NCI-H2029 (cell line): ENCODE measurements around the gene CIPC.
A peak's percentile ranks its signal among the peaks of the same experiment; 100 is the strongest.

ENCODE experiments used
- DNase-seq: peaks from one replicate; lab custom pipeline; 2025; lab: John Stamatoyannopoulos, UW

CIPC gene

DNA sequence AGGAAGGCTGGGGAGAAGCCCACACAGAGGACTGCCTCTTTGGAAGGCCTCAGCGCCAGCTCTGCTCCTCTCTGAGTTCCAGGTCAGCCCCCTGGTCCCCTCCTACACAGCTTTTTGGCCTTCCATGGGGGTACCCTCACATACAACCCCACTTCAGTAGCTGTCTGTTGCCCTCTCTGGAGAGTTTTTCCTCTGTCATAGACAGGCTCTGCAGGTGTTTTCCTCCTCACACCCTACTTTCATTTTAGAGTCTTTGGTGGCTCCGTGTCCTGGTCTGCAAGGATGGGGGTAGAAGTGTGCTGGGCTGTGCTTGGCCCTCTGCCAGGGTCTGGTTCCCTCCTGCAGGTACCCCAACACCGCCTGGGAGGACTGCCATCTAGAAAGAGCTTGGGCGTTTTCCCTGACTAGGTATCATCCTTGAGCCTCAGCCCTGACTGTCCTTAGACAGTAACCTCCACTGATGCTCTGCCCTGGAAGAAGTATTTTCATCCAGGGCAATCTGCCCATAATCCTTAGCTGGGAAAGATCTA, 28.5 kb downstream of the CIPC start:
- DNase-seq: no peak

DNA sequence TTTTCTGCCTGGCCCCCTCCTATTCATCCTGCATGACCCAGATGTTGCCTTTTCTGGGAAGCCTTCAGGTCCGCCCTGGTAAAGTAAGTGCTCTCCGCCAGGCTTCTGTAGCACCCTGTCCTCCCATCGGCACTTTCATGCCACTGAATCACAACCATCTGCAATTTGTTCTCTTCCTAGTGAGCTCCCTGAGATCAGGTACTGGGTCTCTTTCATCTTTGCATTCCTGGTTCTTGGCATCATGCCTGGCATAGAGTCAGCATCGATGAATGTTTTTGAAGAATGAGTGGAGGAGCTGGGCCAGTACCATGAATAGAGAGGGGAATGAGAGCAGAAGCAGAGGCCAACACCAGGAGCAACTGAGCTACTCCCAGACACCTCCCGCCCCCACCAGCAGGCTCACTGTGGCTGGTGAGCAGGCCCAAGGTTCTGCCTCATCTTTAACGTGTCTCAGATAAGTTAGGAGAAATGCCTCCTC, 30.4 kb downstream of the CIPC start:
- DNase-seq: no peak

DNA sequence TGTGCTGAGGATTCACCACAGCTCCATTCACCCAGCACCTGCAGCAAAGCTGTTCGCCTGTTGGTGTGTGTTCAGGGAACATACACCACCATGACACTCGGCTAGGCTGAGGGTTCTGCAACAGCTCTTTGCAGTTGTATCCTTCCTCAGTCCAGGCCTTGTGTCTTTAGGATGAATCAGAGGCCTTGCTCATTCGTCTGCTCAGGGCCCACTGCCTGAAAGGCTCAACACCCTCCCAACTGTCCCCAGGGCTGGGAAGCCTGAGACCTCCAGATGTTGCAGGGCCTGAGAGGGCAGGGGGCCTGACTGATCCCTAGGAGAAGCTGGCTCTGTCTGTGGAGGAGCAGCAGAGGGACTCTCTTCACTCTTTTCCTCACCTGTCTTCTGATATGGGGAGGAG, 32.3 kb downstream of the CIPC start:
- no peak for DNase-seq

DNA sequence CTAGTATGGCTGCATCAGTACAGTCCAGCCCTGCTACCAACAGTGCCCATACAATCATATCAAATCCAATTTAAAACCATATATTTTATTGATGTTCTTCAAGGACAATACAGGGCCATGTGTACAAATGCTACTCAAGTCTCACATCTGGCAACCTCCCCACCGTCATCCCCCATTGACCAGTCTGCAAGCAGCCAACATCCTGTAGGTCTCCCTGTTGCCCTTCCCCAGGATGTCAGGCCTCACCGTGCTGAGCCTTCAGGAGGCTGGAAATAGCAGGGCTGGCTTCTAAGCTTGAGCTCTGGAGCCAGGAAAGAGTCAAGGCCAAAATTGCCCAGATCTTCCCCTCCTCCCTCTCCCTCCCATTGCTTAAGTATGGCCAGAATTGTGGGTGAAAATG, 33.1 kb downstream of the CIPC start:
- no peak for DNase-seq

DNA sequence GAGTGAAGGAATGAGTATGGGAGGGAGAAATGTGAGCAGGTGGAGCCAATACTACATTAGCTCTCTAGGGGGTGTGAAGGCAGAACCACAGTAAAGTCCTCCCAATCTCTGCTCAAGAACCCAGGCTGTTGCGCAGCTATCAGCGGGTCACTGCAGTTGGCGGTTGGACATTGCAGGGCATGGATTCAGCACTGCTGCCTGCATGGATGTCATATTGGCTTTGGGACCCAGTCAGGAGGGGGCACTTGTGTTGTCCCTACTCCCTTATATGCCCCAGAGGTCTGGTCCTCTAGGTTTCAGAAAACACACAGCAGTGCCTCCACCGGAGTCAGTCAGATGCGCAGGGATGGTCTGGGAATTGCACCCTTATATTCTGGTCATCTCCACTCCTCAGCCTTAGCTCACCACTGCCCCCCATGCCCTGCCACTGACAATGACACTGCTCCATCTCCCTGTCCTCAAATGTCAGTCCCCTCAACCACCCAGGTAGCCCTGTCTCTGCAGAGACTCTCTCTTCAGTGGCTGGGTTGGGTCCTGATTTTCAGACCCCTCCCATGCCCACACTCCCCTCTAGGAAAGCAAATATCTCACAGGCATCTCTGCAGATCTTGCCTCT, 33.9 kb downstream of the CIPC start:
- no peak for DNase-seq

DNA sequence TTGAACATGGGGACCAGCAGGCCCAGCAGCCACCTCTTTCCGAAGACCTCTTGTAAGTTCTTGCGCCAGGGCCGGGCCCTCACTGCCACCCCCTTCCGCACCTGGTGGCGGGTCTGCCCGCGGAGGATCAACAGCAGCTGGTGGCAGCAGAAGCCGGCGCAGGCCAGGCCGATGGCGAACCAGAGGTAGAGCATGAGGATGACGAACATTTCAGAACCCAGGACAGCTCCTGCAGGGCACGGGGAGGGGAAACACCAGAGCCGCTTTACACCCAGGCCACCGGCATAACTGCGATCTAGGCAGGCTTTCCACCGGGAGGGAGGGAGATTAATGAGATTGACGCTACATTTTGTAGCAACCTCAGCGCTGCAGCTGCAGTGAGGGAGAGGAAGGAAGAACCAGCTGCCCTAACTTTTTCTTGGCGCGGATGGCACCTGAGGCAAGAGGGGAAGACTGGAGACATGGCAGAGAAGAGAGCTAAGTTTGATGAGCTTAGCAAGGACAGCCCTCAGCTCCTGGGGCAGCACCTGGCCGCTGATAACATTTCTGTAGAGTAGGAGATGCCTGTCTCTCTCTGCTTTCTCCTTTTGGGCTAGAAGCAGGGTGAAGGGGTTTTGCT, 35.8 kb downstream of the CIPC start:
- no peak for DNase-seq

DNA sequence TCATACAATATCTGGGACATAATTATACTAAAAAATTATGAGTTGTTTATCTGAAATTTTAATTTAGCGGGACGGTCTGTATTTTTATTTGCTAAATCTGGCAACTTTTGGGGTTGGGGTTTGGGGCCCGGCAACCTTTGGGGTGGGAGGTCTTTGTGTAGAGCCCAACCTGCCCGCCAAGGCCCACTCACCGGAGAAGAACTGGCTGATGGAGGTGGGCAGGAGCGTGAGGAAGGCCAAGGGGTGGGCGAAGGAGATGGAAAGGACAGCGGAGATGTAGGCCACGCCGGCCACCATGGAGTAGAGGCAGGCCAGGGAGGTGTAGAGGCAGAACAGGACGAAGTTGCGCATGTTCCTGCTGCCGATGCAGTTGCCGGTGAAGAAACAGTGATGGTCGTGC, 41.0 kb downstream of the CIPC start:
- no peak for DNase-seq

DNA sequence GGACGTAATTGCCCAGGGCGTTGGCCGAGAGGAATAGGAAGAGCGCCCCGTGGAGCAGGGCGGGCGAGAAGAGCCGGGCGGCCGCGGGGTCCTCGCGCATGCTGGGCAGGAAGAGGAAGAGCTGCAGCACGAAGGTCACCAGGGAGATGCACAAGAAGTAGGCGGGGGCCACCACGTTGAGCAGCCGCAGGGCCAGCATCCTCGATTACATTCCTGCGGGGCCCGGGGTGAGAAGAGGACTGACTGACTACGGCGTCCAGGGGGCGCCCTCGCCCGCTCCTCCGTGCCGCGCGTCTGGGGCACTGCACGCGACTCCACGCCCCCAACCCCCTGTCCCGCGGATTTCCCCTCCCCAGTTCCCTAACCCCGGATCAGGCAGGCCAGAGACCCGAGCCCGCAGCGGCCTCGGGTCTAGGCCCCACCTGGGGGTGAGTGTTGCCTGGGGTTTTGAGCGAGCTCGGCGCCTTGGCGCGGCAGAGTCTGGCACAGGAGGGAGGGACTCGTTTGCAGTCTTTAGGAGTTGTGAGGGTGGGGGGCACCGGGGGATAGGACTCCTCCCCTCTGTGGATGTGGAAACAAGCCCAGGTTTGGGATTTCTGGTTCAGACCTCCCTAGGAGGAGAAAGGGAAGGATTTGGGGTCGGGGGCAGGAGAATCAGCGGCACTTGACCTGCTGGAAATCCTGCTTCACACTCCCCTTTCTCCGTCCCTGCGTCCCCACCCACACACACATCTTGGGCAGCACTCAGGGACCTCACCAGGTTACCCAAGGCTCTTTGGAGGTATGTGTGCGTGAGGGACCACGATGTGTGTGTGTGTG, 41.7 kb downstream of the CIPC start:
- no peak for DNase-seq

DNA sequence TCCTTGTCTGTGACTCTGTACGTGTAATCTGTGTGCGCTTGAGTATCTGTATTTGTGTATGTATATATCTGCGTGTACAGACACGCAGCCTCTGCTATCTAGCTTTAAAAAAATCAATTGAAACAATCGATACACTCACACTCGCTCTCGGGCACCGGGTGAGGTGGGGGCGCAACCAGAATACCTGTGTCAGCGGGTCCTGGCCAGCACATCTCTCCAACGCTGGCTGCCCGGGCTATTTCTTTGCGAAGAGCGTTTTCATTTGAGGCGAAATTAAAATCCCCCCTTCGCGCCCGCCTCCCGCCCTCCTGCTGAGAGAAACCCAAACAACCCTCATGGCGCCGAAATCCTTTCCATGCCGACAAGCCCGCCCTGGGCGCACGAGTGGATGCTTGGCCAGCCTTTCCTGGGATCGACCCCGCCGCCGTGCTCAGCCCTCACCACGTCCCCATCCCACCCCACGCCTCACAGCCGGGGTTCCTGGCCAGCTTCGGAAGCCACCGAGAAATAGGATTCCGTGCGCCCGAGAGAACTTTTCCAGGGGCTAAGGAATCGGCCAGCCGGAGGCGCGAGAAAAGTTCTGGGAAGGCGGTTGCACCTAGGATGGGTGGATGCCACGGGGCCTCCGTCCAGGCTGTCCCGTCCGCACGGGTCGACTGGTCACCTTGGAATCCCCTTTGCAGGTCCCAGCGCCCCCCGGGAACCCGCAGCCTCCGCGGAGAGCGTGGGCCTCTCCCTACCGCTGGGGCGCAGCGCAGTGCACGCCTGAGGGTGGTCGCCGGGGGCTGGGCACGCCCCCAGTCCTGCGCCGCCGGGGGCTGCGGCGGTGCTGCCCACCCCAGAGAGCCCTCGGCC, 42.5 kb downstream of the CIPC start:
- DNase-seq: no peak

DNA sequence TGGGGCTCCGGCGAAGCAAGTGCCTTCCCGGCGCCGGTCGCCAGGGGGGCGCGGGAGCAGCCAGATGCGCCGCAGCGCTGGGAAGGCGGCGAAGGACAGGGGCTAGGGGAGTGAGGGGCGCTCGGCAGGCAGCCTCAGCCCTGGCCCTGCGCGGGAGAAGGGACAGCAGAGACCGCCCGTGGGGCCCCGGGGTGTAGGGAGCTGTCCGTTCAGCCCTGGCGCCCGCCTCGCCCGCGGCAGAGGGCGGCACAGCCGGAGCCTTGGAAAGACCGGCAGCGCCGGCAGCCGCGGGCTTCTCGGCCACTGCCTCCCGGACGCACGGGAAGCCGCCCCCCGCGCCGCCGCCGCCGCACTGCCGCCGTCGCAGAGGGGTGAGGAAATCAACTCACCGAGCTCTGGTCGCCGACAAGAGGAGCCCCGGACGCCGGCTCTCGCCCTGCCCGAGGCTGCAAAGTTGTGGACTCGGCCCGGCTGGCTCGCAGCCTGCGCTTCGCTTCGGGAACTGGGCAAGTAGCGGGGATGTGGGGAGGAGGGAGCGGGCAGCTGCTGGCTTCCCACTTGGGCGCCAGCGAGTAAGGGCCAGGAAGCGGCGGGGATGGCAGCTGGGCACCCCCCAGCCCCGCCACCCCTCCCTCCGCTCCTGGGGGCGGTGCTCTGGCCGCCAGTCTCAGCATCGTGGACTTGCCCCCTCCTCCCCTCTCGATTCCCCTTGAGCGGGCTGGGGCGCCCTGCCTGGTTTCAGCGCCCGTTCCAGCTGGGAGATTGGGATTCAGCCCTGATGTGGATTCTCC, 43.4 kb downstream of the CIPC start, which contains the start of gene ZDHHC22:
Gene ZDHHC22 (minus strand): TSS at position 578 of the 791 bp plus-strand sequence. CDS start 2,053 bp downstream, outside the sequence.
- DNase-seq: no peak

DNA sequence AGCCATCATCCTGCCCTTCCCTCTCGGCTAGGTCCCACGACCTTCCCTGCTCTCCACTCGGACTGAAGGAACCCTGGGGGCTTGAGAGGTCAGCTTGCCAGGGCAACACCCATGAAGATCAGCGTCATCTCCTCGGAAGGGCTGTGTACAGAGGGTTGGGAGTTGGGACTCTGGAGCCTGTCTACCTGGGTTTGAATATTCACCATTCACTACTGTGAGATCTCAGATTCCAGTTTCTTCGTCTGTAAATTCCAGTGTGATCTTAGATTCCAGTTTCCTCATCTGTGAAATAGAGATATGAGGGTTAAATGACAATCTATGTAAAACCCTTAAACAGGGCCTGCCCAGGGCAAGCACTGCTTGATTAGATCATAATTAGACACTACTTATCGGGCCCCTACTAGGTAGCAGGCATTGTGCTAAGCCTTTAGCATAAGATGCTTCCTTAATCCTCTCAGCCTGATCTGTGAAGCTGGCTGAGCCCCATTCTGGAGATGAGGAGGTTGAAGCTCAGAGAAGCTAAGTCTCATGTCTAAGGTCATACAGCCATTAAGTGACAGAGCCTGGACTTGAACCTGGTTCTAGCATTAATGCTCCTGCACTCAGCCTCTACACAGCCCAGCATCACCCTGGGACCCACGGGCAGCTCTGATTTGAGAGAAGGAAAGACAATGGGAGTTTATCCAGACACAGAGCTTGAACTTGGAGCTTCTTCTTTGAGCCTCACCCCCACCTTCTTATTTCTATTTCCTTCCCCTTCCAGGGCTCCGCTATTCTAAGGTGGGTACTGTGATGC, 44.1 kb downstream of the CIPC start:
- no peak for DNase-seq

DNA sequence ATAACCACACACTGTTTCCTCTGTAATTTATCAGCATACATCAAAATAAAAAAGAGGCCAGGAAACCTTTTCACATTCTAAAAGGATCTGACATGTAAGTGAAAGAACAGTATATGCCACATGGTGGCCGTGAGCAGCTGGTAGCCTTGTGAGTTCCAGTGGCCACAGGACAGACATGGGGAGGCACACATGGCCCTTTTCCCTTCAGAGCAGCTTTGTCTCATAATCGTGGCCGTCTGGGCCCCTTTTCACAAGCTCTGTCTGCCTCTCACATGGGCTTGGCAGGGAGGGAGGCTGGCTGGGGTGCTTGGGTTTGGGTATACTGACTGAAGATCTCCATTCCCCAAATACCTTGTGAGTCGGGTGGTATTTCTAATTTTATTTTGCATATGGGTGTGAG, 45.0 kb downstream of the CIPC start:
- DNase-seq: no peak

DNA sequence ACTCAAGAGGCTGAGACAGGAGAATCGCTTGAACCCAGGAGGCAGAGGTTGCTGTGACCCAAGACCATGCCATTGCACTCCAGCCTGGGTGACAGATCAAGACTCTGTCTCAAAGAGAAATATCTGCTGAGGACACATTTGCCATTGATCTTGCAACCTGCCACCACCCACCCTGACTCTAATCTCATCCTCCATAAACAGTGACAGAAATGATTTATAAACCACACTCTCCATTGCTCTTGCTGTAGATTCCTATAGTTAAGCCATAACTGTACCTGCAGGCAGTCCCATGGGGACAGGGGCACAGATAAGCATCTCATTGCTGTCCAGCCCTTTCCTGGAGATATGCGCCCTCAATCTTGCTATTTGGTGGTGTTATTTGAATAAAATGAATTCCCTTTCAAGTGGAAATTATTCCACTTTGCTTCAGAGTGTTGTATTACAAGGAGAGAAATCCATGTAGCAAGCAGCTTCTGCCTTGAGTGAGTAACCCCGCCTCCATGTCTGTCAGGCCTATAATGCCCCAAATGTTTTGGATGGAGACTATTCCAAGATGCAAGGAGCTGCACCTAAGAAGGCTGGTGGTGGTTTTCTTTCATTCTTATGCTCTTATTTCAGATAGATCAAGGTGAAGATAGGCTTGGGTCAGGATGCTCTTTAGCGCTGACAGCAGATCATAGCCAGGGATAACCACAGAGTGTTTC, 46.5 kb downstream of the CIPC start:
- DNase-seq: no peak

DNA sequence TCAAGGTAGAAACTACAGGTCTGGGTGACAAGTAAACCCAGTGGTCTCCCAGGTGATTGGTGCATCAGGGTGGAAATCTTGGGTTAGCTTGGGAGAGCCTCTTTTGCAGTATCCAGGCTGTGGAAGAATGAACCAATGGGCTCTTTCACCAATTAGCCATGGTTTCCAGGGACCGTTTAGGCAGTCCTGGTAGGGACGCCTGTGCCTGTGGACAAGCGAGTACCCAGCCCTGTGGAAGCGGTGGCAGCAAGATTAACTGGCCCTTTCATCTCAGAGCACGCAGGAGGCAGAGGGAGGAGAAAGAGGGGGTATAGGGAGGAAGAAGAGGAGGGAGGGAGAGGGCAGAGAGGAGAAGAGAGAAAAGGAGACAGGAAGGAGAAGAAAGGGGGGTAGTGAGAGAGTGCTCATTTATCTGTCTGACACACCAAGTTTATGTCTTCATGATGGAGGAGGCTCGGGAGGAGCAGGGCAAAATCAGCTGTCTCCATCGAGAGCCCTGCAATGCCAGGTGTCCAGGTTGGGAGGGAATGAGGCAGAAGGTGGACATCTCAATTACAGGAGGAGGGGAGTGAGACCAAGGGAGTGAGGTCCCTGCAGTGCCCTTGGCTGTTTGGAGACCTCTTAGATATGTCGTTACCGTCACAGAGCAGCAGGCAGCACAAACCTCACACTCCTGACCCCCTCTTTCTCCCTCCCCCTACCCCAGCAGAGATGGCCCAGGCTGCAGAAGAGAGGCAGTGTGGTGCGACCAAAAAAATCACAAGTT, 48.1 kb downstream of the CIPC start:
- DNase-seq: no peak

DNA sequence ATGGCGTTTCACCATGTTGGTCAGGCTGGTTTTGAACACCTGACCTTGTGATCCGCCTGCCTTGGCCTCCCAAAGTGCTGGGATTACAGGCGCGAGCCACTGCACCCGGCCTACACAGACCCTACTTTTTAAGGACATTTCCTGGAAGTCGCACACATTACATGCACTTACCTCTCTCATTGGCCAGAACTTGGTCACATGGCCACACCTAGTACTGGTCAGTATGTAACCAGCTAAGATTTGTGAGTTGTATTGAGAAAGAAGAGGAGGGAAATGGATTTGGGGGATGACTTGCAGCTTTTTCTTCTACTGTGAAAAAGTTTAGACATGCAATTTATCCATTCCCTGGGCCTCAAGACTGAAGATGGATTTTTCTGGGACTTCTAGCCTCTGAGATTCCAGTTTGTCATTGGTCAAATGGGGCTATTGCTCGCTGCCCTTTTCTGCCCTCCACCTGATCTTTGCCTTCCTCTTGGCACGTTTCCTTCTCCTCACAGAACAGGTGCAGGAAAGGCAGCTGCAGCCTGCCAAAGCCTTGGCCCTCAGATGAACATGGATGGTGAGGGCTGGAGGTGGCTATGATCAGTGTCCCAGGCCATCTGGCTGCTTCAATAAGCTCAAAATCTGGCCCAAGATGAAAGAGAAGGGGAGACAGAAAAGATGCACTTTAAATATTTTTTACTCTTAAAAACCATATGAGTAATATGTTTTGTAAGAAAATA, 50.6 kb downstream of the CIPC start:
- peak; percentile 48 for DNase-seq

DNA sequence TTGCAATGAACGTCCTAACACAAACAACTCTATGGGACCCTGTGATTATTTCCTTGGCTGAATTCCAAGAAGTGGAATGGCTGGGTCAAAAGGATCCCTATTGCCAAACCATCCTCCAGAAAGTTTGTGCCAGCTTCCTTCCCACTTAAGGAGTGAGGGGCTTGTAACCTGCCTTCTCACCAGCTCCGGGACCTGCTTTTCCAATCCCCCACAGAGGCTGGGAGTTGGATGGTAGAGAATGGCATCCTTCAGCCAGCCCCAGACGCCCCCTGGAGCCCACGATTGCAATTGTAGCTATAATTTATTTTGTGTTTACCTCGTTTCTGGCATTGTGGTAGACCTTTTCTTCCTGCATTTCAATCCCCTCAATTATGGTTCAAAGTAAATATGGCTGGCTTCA, 53.2 kb downstream of the CIPC start:
- DNase-seq: no peak

DNA sequence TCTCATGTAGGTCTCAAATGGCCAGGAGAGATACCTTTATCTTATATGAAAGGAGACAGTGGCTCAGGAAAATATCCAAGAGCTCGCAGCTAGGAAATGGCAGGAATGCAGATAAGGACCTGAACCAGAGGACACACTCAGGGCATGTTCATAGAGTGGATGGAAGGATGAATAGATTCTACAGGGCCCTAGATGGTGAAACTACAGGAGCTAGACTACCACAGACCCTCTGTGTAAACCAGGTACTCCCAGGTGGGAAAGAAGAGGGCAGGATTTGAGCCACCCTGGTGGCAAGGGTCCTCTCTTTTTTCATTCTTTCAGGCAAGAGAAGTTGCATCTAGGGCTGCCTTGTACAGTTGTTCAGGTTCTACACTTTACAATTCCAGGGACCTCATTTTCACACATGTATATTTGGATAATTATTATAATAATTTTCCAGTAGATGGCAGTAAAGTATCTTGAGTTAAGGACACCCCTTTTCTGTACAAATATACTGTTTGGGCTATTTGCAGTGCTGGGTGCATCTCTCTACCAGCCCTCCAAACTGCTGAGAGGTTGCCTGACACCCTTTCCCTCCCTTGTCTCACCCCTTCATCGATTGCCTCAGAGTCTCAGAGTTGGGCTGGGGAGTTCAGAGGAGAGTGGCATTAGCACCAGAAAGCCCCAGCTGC, 54.0 kb downstream of the CIPC start:
- no peak for DNase-seq

DNA sequence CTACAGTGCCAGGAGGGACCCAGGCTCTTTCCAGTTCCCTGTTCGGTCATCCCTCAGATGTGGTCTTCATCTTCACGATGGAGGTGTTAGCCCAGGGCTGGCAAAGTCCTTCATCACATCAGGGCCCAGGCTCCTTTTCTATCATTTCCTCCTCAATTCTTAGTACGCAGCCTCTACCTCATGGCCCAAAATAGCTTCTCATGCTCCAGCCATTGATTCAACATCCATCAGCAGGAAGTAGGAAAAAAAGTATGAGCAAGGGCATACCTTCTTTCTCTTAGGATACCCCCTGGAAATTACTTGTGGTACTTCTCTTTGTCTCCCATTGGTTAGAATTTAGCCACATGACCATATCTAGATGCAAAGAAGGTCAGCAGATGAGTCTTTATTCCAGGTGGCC, 55.7 kb downstream of the CIPC start:
- no peak for DNase-seq
